Osteocyte (in vitro differentiated cells): ENCODE data around the gene ARPIN. TPM values are rescaled to one million over a fixed set of nuclear protein-coding genes. Genes with fewer than 3 reads are reported as not detected.
"Not testable (repeated sequence)": the region's sequence is repeated elsewhere in the genome, so short reads cannot be mapped to it uniquely, and the experiment has no call there.

Experiments used
- DNase-seq: peaks from one replicate; pipeline ENCODE4 v3.0.0; 2021; ENCODE audit warnings: mixed read lengths; ENCODE audit not compliant: unreplicated experiment; ENCODE audit errors: extremely low spot score
- H3K27ac Mint-ChIP-seq: one replicate; pipeline ENCODE4 v1.8.0; 2021; ENCODE audit warnings: mild to moderate bottlenecking, mixed read lengths; ENCODE audit not compliant: unreplicated experiment
- H3K27me3 Mint-ChIP-seq: one replicate; pipeline ENCODE4 v1.8.0; 2021; ENCODE audit warnings: mixed read lengths; ENCODE audit not compliant: unreplicated experiment
- H3K36me3 Mint-ChIP-seq: one replicate; pipeline ENCODE4 v1.8.0; 2021; ENCODE audit warnings: mixed read lengths; ENCODE audit not compliant: unreplicated experiment
- H3K4me1 Mint-ChIP-seq: one replicate; pipeline ENCODE4 v1.8.0; 2021; ENCODE audit warnings: mixed read lengths; ENCODE audit not compliant: unreplicated experiment
- H3K4me3 Mint-ChIP-seq: one replicate; pipeline ENCODE4 v1.8.0; 2021; ENCODE audit warnings: mild to moderate bottlenecking, moderate library complexity, mixed read lengths; ENCODE audit not compliant: unreplicated experiment
- H3K9me3 Mint-ChIP-seq: one replicate; pipeline ENCODE4 v1.8.0; 2021; ENCODE audit warnings: mixed read lengths; ENCODE audit not compliant: unreplicated experiment
- total RNA-seq: library from RNA; stranded (reverse); gene quantifications from 2 replicates; pipeline ENCODE4 v1.2.1, GENCODE V29; 2021
- TF ChIP-seq, protein P1 (sequence below): fragments of 200-600 bp; sonication (generic); IDR thresholded peaks from 2 replicates; pipeline ENCODE4 v1.5.0; 2021; ENCODE audit warnings: antibody characterized with exemption, mild to moderate bottlenecking, moderate library complexity

ARPIN gene
- total RNA-seq, 1 donor from 2014 or later = 18.7 TPM

DNA sequence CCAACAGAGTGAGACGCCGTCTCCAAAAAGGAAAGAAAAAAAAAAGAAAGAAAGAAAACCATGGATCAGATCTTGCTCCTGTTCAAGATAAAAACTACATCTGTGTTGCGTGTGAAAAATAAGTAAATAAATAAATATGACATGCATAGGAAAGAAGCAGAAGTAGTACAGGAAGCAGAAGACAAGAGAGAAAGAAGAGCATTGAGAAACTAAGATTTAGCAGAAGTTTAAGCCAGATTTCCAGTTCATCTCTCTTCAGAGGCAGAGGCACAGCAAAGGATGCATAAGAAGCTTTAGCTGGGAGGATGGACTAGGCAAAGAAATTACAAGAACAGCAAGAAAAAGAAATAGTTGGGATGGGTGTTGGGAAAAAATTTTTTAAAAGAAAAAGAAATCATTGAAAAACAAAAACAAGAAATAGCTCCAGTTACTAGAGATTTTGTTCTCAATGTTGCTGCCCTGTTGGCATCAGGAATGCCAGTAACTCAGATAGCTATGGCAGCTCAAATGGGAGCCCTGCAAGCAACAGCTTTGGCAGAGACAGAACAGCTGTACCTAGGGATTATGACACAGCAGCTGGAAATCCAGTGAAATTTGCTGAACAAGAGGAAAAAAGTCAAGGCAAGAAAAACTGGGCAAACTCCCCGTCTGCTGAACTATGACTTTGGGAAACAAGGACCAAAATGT, 36.2 kb downstream of the ARPIN start:
- no peak for DNase-seq
- H3K27ac Mint-ChIP-seq = no peak overlapping the region

GRCh38 chr15:89875741-89876140, 37.0 kb downstream of the ARPIN start:
- peaks cover 24% of the 10 kb centered on the region for H3K36me3 Mint-ChIP-seq
- DNase-seq = no peak
- peaks cover 4% of the 10 kb centered on the region for H3K4me1 Mint-ChIP-seq
- TF ChIP-seq, protein P1, sequence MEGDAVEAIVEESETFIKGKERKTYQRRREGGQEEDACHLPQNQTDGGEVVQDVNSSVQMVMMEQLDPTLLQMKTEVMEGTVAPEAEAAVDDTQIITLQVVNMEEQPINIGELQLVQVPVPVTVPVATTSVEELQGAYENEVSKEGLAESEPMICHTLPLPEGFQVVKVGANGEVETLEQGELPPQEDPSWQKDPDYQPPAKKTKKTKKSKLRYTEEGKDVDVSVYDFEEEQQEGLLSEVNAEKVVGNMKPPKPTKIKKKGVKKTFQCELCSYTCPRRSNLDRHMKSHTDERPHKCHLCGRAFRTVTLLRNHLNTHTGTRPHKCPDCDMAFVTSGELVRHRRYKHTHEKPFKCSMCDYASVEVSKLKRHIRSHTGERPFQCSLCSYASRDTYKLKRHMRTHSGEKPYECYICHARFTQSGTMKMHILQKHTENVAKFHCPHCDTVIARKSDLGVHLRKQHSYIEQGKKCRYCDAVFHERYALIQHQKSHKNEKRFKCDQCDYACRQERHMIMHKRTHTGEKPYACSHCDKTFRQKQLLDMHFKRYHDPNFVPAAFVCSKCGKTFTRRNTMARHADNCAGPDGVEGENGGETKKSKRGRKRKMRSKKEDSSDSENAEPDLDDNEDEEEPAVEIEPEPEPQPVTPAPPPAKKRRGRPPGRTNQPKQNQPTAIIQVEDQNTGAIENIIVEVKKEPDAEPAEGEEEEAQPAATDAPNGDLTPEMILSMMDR = no peak
- H3K4me3 Mint-ChIP-seq = no peak overlapping the region
- no peaks in the 10 kb centered on the region for H3K9me3 Mint-ChIP-seq
- no peak overlapping the region for H3K27ac Mint-ChIP-seq
- H3K27me3 Mint-ChIP-seq = no peaks in the 10 kb centered on the region

More for the DNA sequence above, 36.2 kb downstream of the ARPIN start:
- TF ChIP-seq, protein P1 = no peak
- H3K4me3 Mint-ChIP-seq = no peak overlapping the region
- H3K4me1 Mint-ChIP-seq = peaks cover 4% of the 10 kb centered on the region
- H3K9me3 Mint-ChIP-seq = no peaks in the 10 kb centered on the region
- no peaks in the 10 kb centered on the region for H3K27me3 Mint-ChIP-seq
- H3K36me3 Mint-ChIP-seq = peaks cover 22% of the 10 kb centered on the region

DNA sequence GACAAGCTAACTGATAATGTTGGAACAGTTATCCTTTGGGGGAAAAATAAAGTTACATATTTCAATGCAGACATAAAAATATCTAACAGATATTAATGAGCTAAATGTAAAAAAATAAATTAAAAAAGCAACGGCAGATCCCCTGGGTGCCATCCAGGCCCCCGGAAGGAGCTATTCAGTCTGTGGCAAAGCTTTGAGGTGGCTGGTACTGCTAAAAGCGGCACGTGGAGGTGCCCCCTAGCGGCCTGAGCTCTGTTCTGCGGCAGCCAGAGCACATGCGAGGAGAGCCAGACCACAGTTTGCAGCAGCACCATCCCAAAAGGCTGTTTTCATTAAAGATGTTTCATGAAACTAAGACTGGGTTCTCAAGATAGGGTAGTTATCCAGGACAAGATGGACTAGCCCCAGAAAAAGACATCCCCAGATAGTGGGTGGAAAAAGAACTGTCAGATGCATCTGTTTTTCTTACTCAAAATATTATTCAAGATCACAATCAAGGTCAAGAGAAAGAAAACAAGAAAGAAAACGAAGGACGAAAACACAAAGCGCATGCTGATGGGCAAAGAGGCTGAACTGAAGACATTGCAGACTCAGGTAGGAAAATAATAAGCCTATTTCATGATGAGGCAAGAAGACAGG, 37.7 kb downstream of the ARPIN start:
- DNase-seq = peak; percentile 92
- Mint-ChIP-seq H3K9me3 (no peaks in the 10 kb centered on the region), H3K36me3 (peaks cover 24% of the 10 kb centered on the region), H3K4me3 (no peak overlapping the region), H3K27ac (no peak overlapping the region), H3K4me1 (peaks cover 4% of the 10 kb centered on the region), H3K27me3 (no peaks in the 10 kb centered on the region)
- TF ChIP-seq, protein P1 = peak; percentile 99

DNA sequence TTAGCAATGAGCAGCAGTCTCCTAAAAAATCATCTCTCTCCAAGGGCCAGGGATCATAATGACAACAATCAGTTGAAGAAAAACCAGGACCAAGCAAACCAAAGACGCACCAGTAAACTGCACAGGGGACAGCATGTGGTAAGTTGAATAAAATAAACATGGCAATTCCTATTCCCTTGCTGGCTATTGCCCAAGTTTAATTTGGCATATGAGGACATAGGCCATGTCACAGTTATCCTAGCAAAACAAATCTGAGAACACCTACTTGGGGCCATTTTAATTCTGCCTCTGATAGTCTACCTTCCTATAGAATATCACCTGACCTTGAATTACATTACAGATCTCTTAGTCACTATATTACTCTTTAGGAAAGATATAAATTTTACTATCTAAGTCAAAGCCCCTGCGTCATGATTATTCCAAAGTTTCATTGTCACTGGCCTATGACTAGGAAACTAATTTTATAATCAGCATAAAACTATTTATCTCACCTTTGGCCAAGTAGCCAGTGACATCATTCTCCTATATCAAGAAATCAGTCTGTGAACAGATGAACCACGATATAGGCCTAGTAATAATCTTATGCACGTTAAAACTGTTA, 42.0 kb downstream of the ARPIN start:
- H3K9me3 Mint-ChIP-seq = no peaks in the 10 kb centered on the region
- H3K27me3 Mint-ChIP-seq = no peaks in the 10 kb centered on the region
- DNase-seq = no peak
- no peak overlapping the region for H3K27ac Mint-ChIP-seq
- TF ChIP-seq, protein P1 = no peak
- H3K36me3 Mint-ChIP-seq = peaks cover 20% of the 10 kb centered on the region
- peaks cover 4% of the 10 kb centered on the region for H3K4me1 Mint-ChIP-seq
- H3K4me3 Mint-ChIP-seq = no peak overlapping the region

GRCh38 chr15:89870006-89870405, 42.7 kb downstream of the ARPIN start:
- Mint-ChIP-seq H3K36me3 (peaks cover 18% of the 10 kb centered on the region), H3K4me3 (no peak overlapping the region), H3K9me3 (no peaks in the 10 kb centered on the region), H3K4me1 (peaks cover 2% of the 10 kb centered on the region), H3K27ac (no peak overlapping the region), H3K27me3 (no peaks in the 10 kb centered on the region)
- DNase-seq = no peak
- TF ChIP-seq, protein P1 = no peak

- peaks cover 18% of the 10 kb centered on the region for H3K36me3 Mint-ChIP-seq
- not testable (repeated sequence) for H3K27me3 Mint-ChIP-seq, H3K4me1 Mint-ChIP-seq, DNase-seq, H3K27ac Mint-ChIP-seq, H3K4me3 Mint-ChIP-seq, H3K9me3 Mint-ChIP-seq
Observed at GRCh38 chr15:89869490-89869889, 43.3 kb downstream of the ARPIN start.
